A673 (cell line): ENCODE results near the gene SLC9A8. TPM values are rescaled to one million over a fixed set of nuclear protein-coding genes. Genes with fewer than 3 reads are reported as not detected.
"Not testable (repeated sequence)": the region's sequence is repeated elsewhere in the genome, so short reads cannot be mapped to it uniquely, and the experiment has no call there.

ENCODE experiments used
- BruUV-seq: library from RNA; stranded (reverse); fragments of 400-500 nt; replicated peaks from 2 replicates; lab custom pipeline; 2021; lab: Mats Ljungman, UMichigan
- CTCF ChIA-PET: fragments of 300-600 bp; sonication (Branson Sonifier 250); formaldehyde crosslinking; loops from one replicate; lab custom pipeline; 2022; ENCODE audit warnings: antibody characterized with exemption; lab: Charles Lee
- POLR2A ChIA-PET: fragments of 300-600 bp; sonication (Branson Sonifier 250); formaldehyde crosslinking; loops from one replicate; lab custom pipeline; 2022; ENCODE audit warnings: antibody characterized with exemption; ENCODE audit not compliant: low non-redundant PET; lab: Charles Lee
- DNase-seq: peaks from one replicate; pipeline ENCODE4 v3.0.0-alpha.2; 2015; ENCODE audit warnings: low spot score
- H3K27ac ChIP-seq: fragments of 200-600 bp; sonication (generic); 2 replicates; pipeline ENCODE4 v1.5.1; 2016; ENCODE audit warnings: mixed run types, low read depth, mild to moderate bottlenecking, mixed read lengths, antibody characterized with exemption, low read length; ENCODE audit not compliant: poor library complexity, severe bottlenecking
- H3K27me3 ChIP-seq: fragments of 200-600 bp; sonication (generic); replicated peaks from 2 replicates; pipeline ENCODE4 v1.6.1; 2017; ENCODE audit warnings: mixed run types, low read depth, mild to moderate bottlenecking, mixed read lengths, antibody characterized with exemption, low read length; ENCODE audit not compliant: insufficient read depth, poor library complexity
- H3K36me3 ChIP-seq: fragments of 200-600 bp; sonication (generic); 2 replicates; pipeline ENCODE4 v1.6.1; 2016; ENCODE audit warnings: mixed run types, mild to moderate bottlenecking, mixed read lengths, antibody characterized with exemption, low read length; ENCODE audit not compliant: insufficient read depth, poor library complexity, severe bottlenecking
- H3K4me1 ChIP-seq: fragments of 200-600 bp; sonication (generic); 2 replicates; pipeline ENCODE4 v1.6.1; 2017; ENCODE audit warnings: mixed run types, mild to moderate bottlenecking, mixed read lengths, antibody characterized with exemption, low read length; ENCODE audit not compliant: insufficient read depth, poor library complexity, severe bottlenecking
- H3K4me3 ChIP-seq: fragments of 200-600 bp; sonication (generic); 2 replicates; pipeline ENCODE4 v1.5.1; 2016; ENCODE audit warnings: low read depth, mixed run types, mild to moderate bottlenecking, mixed read lengths, low read length; ENCODE audit not compliant: poor library complexity, severe bottlenecking
- H3K9me3 ChIP-seq: fragments of 200-600 bp; sonication (generic); 2 replicates; pipeline ENCODE4 v1.6.1; 2016; ENCODE audit warnings: mixed run types, low read depth, mild to moderate bottlenecking, mixed read lengths, antibody characterized with exemption, low read length; ENCODE audit not compliant: poor library complexity, severe bottlenecking
- EZH2 ChIP-seq: fragments of 200-600 bp; sonication (generic); IDR thresholded peaks from 2 replicates; pipeline ENCODE4 v1.6.1; 2017; ENCODE audit warnings: borderline replicate concordance, low read depth, mild to moderate bottlenecking, mixed read lengths, antibody characterized with exemption, low read length; ENCODE audit not compliant: poor library complexity, severe bottlenecking
- intact Hi-C: fragments of 100-400 bp; cut with micrococcal nuclease; formaldehyde crosslinking; loops from one replicate; pipeline ENCODE4 v1.10.0; 2022; ENCODE audit not compliant: unreplicated experiment
- total RNA-seq: library from RNA; stranded (reverse); gene quantifications from 2 replicates; pipeline ENCODE4 v1.2.3, GENCODE V29; 2021
- TF ChIP-seq, protein P1 (sequence below): fragments of 300-800, 200-600 bp; sonication (generic); conservative IDR thresholded peaks from 2 replicates; pipeline ENCODE4 v1.5.1; 2017; ENCODE audit warnings: low read depth, mild to moderate bottlenecking, antibody characterized with exemption, low read length, moderate library complexity, mixed read lengths

SLC9A8 gene
- total RNA-seq, 1 experiment from 2014 or later, result 9.8 TPM

DNA sequence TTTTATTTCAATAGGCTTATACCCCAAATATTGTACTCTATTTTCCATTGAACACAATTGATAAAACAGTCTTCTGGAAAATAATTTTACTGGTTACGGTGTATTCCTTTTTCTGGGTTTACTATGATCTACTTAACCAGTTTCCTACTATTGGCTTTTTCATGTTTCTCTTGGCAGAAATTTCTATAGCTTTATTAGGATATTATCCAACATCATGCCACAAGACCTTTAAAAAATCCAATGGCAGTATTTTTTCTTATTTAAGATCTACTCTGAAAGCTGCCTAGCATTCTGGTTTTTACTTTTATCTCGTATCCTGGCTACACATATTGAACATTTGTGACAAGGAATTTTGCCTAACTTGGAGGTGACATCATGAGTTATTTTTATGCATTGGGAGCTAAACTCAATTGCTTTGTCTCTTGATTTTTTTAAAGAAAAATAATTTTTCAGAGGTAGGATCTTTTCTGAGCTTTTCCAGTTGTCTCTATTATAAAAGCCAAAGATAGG is 45.5 kb downstream of the SLC9A8 start:
- H3K9me3 ChIP-seq, result no peaks in the 10 kb centered on the region
- no peak overlapping the region for H3K27ac ChIP-seq
- ChIA-PET CTCF (interaction anchor here (0.7 kb wide), 1 partner anchor 59 kb away, joined by 3 read pairs; no protein-coding TSS in a partner anchor), POLR2A (no interaction called here)
- no peak overlapping the region for H3K4me3 ChIP-seq
- TF ChIP-seq EZH2, result no peak
- TF ChIP-seq, protein P1, sequence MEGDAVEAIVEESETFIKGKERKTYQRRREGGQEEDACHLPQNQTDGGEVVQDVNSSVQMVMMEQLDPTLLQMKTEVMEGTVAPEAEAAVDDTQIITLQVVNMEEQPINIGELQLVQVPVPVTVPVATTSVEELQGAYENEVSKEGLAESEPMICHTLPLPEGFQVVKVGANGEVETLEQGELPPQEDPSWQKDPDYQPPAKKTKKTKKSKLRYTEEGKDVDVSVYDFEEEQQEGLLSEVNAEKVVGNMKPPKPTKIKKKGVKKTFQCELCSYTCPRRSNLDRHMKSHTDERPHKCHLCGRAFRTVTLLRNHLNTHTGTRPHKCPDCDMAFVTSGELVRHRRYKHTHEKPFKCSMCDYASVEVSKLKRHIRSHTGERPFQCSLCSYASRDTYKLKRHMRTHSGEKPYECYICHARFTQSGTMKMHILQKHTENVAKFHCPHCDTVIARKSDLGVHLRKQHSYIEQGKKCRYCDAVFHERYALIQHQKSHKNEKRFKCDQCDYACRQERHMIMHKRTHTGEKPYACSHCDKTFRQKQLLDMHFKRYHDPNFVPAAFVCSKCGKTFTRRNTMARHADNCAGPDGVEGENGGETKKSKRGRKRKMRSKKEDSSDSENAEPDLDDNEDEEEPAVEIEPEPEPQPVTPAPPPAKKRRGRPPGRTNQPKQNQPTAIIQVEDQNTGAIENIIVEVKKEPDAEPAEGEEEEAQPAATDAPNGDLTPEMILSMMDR, result no peak
- no peaks in the 10 kb centered on the region for H3K27me3 ChIP-seq
- DNase-seq, result no peak
- no peaks in the 10 kb centered on the region for H3K4me1 ChIP-seq
- no peaks in the 10 kb centered on the region for H3K36me3 ChIP-seq
- intact Hi-C loops, result loop anchor here (10.0 kb wide), 1 partner anchor 513 kb away; no protein-coding TSS in a partner anchor
- BruUV-seq, result no TSS peak

DNA sequence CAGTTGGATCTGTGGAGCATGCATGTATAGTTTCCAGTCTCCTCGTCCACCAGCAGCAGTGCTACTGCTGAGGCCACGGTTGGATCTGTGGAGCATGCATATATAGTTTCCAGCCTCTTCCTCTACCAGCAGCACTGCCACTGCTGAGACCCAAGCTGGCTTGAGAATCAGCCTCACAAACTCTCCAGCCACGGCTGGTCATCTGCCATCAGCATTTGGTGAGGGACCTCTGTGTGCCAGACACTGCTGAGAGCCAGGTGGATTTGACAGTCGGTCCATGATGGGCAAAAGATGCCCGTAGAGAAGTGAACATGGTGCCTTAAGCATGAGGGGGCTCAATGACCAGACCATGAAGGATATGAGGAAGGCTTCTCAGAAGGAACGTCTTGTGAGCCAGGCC is 46.4 kb downstream of the SLC9A8 start:
- TF ChIP-seq, protein P1, result no peak
- TF ChIP-seq EZH2, result no peak
- Histone ChIP-seq H3K36me3 (no peaks in the 10 kb centered on the region), H3K4me3 (no peak overlapping the region), H3K27me3 (no peaks in the 10 kb centered on the region), H3K4me1 (no peaks in the 10 kb centered on the region), H3K9me3 (no peaks in the 10 kb centered on the region), H3K27ac (no peak overlapping the region)
- DNase-seq, result no peak
- intact Hi-C loops, result loop anchor here (10.0 kb wide), 1 partner anchor 514 kb away; no protein-coding TSS in a partner anchor
- CTCF ChIA-PET, result interaction anchor here (0.7 kb wide), 1 partner anchor 26 kb away, joined by 6 read pairs; no protein-coding TSS in a partner anchor
- BruUV-seq, result no TSS peak
- POLR2A ChIA-PET, result no interaction called here

DNA sequence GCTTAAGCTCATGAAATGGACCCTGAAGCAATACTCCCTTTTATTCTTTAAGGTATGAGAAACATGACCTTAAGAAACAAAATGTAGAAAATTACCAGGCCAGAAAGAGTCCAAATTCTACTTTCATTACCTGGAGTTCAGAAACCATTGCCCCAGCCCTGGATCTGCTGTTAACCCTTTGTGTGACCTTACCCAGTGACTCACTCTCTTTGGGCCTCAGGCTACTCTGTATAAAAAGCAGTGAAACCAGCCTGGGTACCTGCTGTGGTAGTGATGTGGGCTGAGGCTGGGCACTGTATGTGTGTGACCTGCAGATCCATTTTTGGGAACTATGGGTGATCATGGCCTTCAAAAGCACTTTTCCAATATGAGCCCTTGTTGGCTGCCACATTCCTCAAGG is 47.2 kb downstream of the SLC9A8 start:
- intact Hi-C loops, result loop anchor here (10.0 kb wide), 1 partner anchor 515 kb away; no protein-coding TSS in a partner anchor
- DNase-seq, result no peak
- H3K27ac ChIP-seq, result no peak overlapping the region
- ChIA-PET CTCF (interaction anchor here (0.7 kb wide), 1 partner anchor 27 kb away, joined by 6 read pairs; no protein-coding TSS in a partner anchor), POLR2A (no interaction called here)
- BruUV-seq, result no TSS peak
- no peak overlapping the region for H3K4me3 ChIP-seq
- H3K27me3 ChIP-seq, result no peaks in the 10 kb centered on the region
- TF ChIP-seq, protein P1, result no peak
- no peaks in the 10 kb centered on the region for H3K9me3 ChIP-seq
- peaks cover 2% of the 10 kb centered on the region for H3K36me3 ChIP-seq
- no peaks in the 10 kb centered on the region for H3K4me1 ChIP-seq

DNA sequence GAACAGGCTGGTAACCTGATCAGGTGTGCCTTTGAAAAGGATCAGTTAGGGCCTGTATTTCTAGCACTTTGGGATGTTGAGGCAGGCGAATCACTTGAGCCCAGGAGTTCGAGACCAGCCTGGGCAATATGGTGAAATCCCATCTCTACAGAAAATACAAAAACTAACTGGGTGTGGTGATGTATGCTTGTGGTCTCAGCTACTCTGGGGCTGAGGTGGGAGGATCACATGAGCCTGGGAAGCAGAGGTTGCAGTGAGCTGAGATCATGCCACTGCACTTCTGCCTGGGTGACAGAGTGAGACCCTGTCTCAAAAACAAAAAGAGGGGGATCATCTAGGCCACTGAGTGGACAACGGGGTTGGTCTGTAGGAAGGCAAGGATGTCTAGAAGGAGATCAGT is 48.6 kb downstream of the SLC9A8 start:
- H3K9me3 ChIP-seq, CTCF ChIA-PET, H3K4me1 ChIP-seq, intact Hi-C loops, H3K27ac ChIP-seq, DNase-seq, H3K4me3 ChIP-seq, BruUV-seq, POLR2A ChIA-PET, H3K36me3 ChIP-seq, H3K27me3 ChIP-seq: not testable (repeated sequence)
